Ishikawa (cell line): ENCODE data around the gene CCDC192.

Source experiments
- CEBPB ChIP-seq: IDR thresholded peaks from 2 replicates; pipeline ENCODE4 v1.6.1; 2012
- CREB1 ChIP-seq: IDR thresholded peaks from 2 replicates; pipeline ENCODE4 v1.6.1; 2012; ENCODE audit warnings: low read depth
- EGR1 ChIP-seq: IDR thresholded peaks from 2 replicates; pipeline ENCODE4 v1.6.1; 2012
- EP300 ChIP-seq: IDR thresholded peaks from 2 replicates; pipeline ENCODE4 v1.6.1; 2012; ENCODE audit warnings: borderline replicate concordance
- FOXM1 ChIP-seq: IDR thresholded peaks from 2 replicates; pipeline ENCODE4 v1.6.1; 2012; ENCODE audit warnings: low read depth, borderline replicate concordance
- RAD21 ChIP-seq: IDR thresholded peaks from 2 replicates; pipeline ENCODE4 v1.6.1; 2012; ENCODE audit warnings: low read depth
- TAF1 ChIP-seq: IDR thresholded peaks from 2 replicates; pipeline ENCODE4 v1.6.1; 2012; ENCODE audit warnings: low read depth, mild to moderate bottlenecking
- TCF12 ChIP-seq: IDR thresholded peaks from 2 replicates; pipeline ENCODE4 v1.6.1; 2012; ENCODE audit warnings: low read depth
- TF ChIP-seq, protein P1 (sequence below): IDR thresholded peaks from 2 replicates; pipeline ENCODE4 v1.6.1; 2012
- TF ChIP-seq, protein P2 (sequence below): IDR thresholded peaks from 2 replicates; pipeline ENCODE4 v1.6.1; 2012; ENCODE audit warnings: low read depth, mild to moderate bottlenecking

DNA sequence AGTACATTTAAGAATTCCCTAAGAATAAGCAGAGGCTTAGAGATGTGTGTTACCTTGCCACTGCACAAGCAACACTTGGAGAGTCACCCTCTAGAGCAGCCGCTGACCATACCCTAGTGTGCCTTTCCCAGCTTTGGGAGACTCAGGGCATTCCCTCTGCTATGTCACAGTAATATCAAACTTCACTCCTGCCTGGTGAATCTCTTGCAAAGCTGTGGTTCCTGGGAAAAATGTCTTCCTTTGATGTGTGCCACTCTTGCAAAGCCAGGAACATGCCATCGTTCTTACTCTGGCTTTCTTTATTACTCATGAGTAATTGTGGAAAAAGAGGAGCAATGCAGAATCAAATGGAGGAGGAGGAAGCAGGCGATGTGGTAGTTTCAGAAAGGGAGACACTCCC, 173.2 kb downstream of the CCDC192 start:
- TF ChIP-seq RAD21: no peak
- no peak for TF ChIP-seq EGR1
- TF ChIP-seq, protein P1, sequence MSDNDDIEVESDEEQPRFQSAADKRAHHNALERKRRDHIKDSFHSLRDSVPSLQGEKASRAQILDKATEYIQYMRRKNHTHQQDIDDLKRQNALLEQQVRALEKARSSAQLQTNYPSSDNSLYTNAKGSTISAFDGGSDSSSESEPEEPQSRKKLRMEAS: no peak
- no peak for TF ChIP-seq EP300
- no peak for TF ChIP-seq TCF12
- no peak for TF ChIP-seq CREB1
- TF ChIP-seq, protein P2, sequence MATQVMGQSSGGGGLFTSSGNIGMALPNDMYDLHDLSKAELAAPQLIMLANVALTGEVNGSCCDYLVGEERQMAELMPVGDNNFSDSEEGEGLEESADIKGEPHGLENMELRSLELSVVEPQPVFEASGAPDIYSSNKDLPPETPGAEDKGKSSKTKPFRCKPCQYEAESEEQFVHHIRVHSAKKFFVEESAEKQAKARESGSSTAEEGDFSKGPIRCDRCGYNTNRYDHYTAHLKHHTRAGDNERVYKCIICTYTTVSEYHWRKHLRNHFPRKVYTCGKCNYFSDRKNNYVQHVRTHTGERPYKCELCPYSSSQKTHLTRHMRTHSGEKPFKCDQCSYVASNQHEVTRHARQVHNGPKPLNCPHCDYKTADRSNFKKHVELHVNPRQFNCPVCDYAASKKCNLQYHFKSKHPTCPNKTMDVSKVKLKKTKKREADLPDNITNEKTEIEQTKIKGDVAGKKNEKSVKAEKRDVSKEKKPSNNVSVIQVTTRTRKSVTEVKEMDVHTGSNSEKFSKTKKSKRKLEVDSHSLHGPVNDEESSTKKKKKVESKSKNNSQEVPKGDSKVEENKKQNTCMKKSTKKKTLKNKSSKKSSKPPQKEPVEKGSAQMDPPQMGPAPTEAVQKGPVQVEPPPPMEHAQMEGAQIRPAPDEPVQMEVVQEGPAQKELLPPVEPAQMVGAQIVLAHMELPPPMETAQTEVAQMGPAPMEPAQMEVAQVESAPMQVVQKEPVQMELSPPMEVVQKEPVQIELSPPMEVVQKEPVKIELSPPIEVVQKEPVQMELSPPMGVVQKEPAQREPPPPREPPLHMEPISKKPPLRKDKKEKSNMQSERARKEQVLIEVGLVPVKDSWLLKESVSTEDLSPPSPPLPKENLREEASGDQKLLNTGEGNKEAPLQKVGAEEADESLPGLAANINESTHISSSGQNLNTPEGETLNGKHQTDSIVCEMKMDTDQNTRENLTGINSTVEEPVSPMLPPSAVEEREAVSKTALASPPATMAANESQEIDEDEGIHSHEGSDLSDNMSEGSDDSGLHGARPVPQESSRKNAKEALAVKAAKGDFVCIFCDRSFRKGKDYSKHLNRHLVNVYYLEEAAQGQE: no peak
- TF ChIP-seq CEBPB: no peak
- no peak for TF ChIP-seq TAF1
- TF ChIP-seq FOXM1: no peak
